H54 (cell line): Measurements from ENCODE around the gene LRRC4C.
A peak's percentile ranks its signal among the peaks of the same experiment; 100 is the strongest.

Source experiments
- DNase-seq: peaks from one replicate; pipeline ENCODE4 v3.0.0; 2011; ENCODE audit warnings: low spot score, mixed read lengths; ENCODE audit not compliant: insufficient read length
- FAIRE-seq: peaks from 3 replicates; lab custom pipeline; 2011; peaks lifted over from hg19 to GRCh38; lab: Jason Lieb, UNC
- POLR2A ChIP-seq: IDR thresholded peaks from 2 replicates; pipeline ENCODE4 v1.6.1; 2011; ENCODE audit warnings: low read depth, mild to moderate bottlenecking, low read length

Gene LRRC4C

DNA sequence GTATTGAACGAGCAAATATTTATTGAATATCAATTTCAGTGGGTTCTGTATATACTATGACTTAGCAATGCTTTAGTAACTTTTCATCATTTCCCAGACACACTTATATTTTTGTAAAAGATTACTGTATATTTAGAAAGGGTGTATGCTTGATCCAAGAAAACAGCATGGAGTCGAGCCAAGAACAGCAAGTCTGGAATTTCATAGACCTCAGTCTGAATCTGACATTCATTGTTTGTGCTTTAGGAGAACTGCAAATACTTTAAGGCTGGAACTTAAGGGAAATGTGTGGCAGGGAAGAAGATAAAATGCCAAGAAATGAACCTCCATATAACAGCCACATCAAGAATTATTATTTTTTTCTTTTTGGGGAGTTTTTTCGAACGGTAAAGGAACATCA is 1156.8 kb downstream of the LRRC4C start:
- no peak for TF ChIP-seq POLR2A
- FAIRE-seq (no peak), DNase-seq (no peak)

- DNase-seq (no peak), FAIRE-seq (no peak)
- TF ChIP-seq POLR2A = no peak
These were observed 1164.0 kb downstream of the LRRC4C start for GRCh38 chr11:40295466-40295865.

GRCh38 chr11:40294741-40295140 is 1164.7 kb downstream of the LRRC4C start:
- no peak for TF ChIP-seq POLR2A
- FAIRE-seq = no peak
- no peak for DNase-seq

DNA sequence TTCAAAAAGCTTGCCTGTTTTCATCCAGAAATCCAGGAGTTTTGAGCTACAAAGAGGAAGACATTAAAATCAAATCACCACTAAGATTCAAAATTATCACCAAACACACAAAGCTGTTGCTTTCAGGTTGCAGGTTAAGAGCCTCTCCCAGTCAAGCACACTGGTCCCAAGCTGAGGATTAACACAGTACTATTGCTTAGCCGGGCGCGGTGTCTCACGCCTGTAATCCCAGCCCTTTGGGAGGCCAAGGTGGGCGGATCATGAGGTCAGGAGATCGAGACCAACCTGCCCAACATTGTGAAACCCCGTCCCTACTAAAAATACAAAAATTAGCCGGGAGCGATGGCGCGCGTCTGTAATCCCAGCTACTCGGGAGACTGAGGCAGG is 1165.1 kb downstream of the LRRC4C start:
- DNase-seq = no peak
- TF ChIP-seq POLR2A = no peak
- no peak for FAIRE-seq

DNA sequence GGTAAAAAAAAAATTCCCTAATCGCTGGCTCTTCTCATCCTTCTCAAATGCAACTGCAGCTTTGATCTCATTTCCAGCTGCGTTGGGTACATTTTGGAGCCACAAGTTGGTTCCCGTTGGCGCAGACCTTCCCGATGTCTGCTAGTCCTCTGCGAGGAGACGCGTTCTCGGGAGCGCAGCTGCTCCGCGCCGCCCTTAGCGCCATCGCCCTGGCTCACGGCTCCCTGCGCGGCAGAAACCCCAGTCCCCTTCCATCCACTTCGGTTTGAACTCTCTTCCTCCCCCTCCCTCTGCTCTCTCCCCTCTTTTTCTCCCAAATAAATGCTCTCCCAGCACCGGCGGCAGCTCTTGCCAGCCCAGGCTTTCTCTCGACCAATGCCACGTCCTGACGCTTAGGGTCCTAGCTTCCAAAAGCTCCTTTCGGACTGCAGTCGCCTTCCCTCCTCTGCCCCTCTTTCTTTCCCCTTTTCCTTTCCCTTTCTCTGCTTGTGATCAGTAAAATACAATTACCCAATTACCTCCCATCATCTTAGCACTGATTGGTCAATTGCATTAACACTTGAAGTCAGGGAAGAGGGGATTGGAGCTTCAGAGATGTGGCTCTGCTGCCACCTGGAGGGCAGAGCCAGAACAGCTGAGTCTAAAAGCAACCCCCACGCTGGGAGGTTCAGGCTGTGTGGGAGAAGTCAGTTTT is 1165.7 kb downstream of the LRRC4C start:
- DNase-seq = peak; percentile 56
- TF ChIP-seq POLR2A = no peak; the same call in 1 of the 2 replicates
- peak; percentile 82 for FAIRE-seq

DNA sequence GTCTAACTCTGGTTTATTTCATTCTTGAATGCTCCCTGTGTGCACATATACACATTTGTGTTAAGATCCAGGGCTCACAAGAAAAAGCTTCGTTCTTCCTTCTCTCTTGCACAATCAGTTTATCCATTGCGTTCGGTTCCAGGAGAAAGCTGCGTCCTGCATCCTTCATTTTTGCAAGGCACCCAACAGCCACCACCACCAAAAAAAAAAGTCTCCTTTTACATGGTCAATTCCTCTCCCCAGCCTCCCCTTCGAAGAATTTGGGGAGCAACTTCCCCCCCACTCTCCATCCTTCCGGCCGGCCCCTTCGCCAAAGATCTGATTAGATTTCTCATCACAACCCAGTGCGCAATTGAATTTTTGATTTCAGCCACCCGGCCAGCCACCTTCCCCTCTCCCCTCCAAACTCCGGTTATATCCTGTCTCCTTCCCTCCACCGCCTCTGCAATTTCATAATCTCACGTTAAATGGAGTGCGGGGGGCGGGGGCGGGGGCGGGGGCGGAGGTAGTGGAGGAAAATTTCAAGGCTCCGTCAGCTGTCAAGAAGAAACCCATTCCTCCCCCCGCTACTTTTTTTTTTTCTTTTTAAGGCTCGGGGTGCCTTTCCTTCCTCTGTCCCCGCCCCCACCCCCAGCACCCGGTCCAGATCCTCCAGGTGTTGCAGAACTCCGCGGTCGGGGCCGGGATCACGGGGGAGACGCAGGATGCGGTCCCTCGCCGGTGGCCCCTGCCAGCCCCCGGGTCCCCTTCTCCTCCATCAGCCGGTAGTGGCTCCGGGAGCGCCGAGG is 1166.5 kb downstream of the LRRC4C start:
- TF ChIP-seq POLR2A = no peak

GRCh38 chr11:40291741-40292140 is 1167.7 kb downstream of the LRRC4C start:
- no peak for TF ChIP-seq POLR2A
- FAIRE-seq = no peak
- DNase-seq = no peak

More for the DNA sequence above, 1166.5 kb downstream of the LRRC4C start:
- DNase-seq (no peak), FAIRE-seq (no peak)

DNA sequence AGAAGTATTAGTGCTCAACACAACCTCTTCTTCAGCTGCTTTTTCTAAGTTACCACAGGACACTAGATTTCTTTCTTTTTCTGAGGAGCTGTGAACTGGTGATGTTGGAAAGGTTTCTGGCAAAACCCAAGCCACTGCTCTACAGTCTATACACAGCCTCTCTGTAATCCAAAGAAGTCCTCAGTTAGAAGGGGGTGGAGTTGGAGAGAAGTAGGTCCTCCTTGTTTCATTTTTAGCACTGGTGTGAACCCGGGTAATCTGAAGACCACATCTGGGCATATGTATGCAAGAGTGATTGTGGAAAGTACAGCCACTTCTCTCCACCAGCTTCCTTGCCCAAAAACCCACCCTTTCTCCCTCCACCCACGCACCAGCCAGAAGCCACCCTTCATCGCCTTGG is 1168.1 kb downstream of the LRRC4C start:
- DNase-seq (no peak), FAIRE-seq (no peak)
- no peak for TF ChIP-seq POLR2A

DNA sequence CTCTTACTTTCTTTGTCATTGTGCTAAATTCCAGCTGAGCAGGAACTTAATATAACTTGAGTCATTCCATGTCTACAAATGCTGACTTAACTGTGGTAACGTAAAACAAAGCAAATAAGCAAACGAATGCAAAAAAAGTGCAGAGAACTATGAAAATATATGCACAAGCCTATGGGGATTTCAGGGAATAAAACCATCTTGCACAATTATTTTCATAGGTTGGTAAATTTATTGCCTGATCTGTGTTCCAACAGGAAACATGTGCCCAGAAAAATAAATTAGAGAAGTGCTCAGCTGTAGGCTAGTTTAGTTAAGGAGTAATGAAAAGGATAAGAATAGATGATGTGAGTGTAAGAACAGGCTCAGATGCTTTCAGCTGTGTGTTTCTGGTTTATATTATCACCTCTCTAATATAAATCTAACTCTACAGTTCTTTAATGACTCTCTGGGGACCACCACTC is 1169.3 kb downstream of the LRRC4C start:
- DNase-seq (no peak), FAIRE-seq (no peak)
- TF ChIP-seq POLR2A = no peak

GRCh38 chr11:40289370-40289769 is 1170.1 kb downstream of the LRRC4C start:
- FAIRE-seq = no peak
- no peak for TF ChIP-seq POLR2A
- DNase-seq = no peak

DNA sequence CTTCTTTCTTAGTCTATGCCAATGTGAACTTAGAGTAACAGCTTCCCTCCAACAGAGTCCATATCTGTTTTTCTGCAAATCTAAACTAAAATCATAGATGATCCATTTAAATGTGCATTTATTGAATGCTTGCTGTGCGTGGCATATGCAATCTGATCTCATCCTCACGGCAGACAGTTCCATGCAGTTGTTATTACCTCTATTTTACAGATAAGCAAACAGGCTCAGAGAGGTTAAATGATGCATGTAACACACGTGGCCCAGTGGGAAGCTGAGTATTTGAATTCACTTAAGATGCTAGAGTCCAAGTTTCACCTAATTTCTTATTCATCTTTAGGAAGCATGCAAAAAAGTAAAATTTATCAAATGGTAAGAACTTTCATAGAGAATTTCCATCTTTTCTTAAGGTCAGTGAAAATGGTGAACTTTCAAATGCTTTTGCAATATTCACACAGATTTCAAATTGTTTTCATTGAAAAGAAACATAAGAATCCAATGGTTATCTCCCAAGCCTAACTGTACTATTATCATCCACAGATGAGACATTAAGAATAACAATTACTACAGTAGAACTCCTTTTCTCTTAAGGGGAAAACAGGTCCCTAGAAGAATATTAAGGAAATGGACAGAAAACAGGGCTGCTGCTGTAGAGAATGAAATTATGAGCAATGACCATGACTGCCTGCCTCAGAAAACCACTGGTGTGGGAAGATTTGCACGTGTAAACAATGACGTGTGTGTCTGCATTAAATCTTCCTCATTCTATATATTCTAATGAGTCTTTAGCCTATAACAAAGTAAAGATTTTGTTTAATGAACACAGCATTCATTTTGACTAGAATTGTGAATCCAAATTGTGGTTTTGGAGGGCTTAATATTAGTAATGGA is 1171.3 kb downstream of the LRRC4C start:
- DNase-seq (no peak), FAIRE-seq (no peak)
- no peak for TF ChIP-seq POLR2A

GRCh38 chr11:40286137-40286536 is 1173.3 kb downstream of the LRRC4C start:
- no peak for FAIRE-seq
- DNase-seq = no peak
- no peak for TF ChIP-seq POLR2A

DNA sequence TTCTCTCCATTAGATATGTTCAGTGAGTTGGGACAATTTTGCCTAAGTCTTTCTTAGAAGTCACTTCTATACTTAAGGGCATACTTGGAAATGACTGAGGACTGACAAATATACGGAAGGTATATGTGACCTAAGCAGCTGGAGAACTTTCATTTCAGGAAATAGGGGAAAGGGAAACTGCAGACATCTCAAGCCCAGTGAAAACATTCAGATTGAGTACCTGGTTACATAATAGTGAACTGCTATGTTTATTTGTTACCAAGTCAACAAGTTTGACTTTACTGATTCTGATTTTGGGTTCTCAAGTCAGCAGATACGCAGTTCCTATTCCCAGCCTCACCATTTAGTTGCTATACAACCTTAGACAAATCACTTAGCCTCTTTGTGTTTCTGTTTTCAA is 1173.9 kb downstream of the LRRC4C start:
- FAIRE-seq (no peak), DNase-seq (no peak)
- no peak for TF ChIP-seq POLR2A
